Activated CD4-positive, alpha-beta T cell treated with anti-CD3 and anti-CD28 coated beads, Interleukin-2, amount 50 U/mL, for 24 hours (primary cell): Measurements from ENCODE around the gene DLGAP3.

Experiments used
- DNase-seq, 2 donors: peaks; one replicate each; pipeline ENCODE4 v3.0.0-alpha.2; 2020; ENCODE audit warnings: low read depth in 1 of 2, low spot score in 1 of 2

The DLGAP3 gene

DNA sequence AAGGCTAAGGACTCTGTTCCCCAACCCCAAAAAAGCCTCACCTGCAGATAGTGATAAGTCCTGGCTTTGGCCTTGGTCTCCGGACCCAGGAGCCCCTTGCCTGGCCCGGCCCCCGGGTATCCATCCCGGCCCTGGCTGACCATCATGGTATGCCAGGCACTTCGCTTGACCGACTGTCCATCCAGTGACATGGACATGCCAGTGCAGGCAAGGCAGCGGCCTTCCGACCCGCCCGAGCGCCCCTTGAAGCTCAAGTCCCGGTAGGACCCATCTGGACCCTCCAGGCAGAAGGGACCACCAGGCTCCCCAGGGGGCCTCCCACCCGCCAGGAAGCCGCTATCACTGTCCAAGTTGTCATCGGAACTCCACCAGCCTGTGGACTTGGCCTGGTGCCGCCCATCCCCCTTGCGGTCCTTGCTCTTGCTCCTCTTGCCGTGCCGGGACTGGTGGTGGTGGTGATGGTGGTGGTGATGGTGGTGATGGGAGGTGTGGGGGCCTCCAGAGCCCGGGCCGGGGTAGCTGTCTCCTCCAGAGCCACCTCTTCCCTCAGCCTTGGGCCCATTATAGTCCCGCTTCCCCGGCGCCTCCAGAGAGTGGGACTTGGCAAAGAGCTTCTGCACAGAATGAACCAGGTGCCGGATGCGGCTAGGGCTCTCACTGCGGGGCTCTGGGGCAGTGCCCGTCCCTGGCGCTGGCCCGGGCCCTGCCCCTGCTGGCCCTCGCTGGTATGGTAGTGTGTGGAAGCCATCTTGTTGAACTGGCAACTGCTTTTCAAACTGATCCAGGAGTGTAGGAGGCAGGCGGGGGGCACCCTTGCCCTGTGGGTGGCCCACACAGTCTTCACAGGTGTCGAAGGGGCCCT is 25.0 kb downstream of the DLGAP3 start:
- DNase-seq, result no peak

DNA sequence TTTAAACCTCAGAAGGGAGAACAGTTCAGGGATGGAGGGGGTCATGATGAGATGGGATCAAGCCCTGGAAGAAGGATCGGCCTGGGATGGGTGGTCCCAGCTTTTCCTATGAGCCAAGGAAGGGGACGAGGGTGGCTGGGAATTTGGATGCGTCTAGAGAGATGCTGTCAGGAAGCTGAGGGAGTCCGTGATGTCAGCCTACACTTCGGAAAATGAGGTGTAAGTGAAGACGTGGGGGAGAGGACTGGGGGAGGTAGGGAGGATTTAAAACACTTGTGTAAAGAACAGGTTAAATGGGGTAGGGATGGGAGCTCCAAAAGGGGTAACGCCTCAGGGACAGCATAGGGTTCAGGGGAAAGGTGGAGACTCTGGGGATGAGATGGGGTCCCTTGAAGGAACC is 27.5 kb downstream of the DLGAP3 start:
- no peak for DNase-seq

DNA sequence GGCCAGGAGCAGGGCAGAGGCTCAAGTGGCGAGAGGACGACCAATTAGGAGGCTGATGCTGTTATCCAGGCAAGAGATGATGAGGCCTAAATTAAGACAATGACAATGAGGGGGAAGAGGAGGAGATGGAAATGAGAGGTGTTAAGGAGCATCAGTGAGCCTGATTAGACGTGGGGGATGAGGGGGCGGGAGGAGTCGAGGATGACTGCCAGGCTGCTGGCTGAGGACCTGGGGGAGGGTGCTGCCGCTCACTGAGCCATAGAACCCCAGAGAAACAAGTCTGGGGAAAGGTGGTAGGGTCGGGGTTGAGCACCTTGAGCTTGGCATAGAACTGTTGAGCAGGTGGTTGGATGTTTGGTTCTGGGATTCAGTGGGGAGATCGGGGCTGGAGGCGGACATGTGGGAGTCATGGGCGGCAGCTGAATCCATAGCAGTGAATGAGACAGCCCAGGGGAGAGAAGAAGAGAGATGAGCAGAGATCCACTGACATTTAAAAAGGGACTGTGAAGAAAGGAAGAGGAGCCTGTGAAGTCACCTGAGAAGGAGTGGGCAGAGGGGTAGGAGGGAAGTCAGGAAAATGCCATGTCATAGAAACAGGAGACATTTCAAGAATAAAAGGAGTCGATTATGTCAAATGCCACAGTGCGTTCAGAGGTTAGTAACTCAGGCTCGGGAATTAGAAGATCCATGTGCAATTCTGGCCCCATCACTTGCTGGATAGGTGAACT is 28.5 kb downstream of the DLGAP3 start:
- DNase-seq, result no peak

DNA sequence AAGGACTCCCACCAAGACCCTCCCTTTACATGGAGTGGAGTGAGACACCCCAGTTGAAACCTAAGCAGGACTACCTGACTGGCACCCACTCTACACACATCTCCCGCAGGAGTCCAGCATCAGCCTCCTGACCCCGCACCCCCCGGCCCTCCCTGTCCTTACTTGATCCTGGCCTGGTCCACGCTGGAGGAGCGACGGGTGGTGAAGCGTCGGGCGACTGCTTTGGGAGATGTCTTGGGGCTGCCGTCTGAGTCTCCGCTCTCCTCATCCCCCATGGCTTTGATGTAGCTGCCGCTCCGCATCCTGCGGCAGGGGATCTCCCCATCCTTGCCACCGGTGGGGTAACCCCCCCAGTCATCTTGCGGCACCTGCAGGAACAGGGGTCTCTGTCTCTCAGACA is 29.5 kb downstream of the DLGAP3 start:
- DNase-seq, result no peak

DNA sequence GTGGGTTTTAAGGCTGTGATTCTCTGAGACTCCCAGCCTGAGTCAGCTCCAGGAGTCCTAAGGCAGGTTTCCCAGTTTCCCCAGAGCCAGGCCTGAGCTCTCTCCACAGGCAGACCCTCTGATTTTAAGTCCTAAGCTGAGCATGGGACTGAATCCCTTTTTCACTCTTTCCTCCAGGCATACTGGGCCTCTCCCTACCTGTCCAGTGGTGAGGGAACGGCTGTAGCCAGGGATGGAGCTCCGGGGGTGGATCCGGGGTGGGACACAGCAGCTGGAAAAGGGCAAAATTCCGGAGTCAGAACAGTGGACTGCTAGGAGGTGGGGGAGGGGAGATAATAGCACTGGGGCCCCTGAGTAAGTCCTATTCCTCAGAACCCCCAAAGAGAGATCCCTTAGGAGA is 30.0 kb downstream of the DLGAP3 start:
- no peak for DNase-seq

DNA sequence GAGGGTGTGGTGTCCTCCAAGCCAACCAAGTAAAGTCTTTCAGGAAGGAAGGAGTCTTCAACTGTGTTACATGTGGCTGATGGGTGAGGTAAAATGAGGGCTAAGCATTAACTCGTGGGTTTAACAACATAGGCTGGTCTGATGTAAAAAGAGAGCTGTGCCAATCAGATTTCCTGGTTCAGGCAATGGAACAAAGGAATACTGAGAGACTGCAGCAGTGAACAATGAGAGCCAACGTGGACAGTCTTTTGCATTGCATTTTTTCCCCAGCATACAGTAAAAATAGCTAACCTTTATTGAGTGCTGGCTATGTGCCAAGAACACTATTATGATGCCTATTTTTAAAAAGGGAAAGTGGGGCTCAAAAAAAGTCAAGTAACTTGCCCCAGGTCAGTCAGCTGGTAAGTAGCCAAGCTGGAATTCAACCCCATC is 31.1 kb downstream of the DLGAP3 start:
- DNase-seq, result no peak

DNA sequence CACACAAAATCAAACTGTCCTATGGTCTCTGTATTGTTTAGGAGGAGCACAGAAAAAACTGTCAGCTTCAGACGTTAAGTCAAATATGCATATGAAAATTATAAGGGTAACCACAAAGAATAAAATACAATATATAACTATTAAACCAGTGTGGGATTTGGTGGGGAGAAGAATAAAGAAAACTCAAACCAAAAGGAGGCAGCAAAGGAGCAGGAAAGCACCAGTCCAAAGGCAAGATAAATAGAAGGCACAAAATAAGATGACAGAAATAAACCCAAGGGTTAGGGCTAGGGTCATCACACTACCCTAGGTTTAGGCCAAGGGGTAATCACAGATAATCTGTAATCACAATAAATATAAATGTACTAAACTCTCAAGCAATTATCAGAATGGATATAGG is 32.8 kb downstream of the DLGAP3 start:
- no peak for DNase-seq

DNA sequence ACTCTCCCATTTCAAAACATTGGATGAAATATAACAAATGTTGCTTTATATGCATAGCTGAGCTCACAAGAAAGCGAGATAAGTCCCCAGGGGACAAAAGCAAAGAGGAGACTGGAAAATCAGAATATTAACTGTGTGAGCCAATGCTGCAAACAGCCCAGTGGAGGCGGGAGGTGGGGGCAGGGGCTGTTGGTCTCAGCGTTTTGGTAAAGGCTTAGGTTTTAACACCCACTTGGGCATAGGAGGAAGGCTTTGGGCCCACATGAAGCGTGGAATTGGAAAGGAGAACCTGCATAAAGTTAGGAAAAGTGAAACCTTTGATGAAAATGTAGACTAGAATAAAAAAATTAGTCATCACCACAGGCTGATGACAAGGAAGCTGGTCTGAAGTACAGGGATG is 39.7 kb downstream of the DLGAP3 start:
- DNase-seq, result no peak

DNA sequence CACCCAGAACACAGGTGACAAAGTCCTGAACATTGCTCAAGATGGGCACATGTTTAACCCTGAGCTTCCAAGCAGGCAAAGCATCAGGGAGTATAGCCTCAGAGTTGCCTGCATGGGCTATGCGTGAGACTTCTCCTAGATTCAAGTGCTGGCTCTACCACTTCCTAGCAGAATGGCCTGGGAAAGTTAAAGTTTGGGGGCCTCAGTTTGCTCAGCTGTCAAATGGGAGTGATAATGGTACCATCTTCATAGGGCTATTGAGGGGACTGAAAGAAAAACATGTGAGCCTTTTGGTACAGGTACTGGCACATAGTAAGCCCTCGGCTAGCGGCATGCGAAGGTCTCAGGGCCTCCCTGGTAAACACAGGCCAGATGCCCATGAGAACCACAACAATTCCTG is 41.9 kb downstream of the DLGAP3 start:
- DNase-seq, result no peak

DNA sequence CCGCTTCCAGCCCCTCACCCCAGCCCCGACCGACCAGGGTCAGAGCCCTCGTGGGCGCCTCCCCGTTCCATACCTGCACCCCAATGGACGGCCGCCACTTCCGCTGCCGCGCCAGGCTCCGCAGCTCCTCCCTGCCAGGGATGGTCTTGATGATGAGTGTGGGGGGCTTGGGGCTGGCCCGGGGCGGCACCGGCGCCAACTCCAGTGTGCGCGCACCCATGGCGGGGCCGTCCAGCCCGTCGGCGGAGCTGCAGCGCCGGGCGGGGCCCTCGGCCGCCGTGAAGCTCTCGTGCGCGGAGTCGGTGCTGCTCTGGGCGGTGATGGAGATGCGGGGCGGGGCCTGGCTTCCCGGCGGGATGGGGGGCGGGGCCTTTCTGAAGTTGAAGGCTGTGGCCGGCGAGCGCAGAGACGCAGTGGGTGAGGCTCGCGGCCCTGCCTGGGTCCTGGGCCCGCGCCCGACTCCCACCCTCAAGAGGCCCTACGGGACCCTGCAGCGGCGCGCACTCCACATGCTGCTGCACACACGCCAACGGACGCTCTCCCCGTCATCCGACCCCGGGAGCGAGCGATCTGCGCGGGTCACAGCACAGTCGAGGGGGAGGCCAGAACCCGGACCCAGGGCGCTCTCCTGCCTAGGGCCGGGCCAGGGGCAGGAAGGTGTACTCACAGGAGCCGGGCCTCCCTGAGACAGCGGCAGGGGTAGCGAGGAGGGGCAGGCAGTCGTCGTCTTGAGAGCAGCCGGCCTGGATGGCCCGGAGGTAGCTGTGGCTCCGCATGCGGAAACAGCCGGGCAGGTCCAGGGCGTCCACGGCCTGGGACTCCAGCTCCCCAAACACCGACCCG is 43.8 kb downstream of the DLGAP3 start:
- DNase-seq, result peak in 1 of 2 donors; percentile 20

DNA sequence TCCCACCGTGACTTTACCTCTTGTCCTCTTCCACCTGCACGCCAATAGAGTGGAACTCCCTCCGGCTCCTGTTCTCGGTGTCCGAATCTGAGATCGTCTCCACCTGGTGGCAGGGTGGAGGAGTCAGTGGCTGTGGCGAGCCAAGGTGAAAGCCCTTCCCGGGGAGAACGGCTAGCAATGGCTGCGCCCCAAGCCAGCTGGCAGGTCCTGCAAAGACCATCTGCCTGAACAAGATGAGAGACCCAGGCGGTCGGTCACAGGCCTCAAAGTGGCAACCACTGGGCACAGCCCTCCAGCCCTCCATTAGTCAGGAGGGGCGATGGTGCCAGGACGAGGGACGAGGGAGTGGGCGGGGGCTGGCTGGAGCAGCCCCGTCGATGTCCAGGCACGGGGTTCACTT is 44.5 kb downstream of the DLGAP3 start:
- no peak for DNase-seq

DNA sequence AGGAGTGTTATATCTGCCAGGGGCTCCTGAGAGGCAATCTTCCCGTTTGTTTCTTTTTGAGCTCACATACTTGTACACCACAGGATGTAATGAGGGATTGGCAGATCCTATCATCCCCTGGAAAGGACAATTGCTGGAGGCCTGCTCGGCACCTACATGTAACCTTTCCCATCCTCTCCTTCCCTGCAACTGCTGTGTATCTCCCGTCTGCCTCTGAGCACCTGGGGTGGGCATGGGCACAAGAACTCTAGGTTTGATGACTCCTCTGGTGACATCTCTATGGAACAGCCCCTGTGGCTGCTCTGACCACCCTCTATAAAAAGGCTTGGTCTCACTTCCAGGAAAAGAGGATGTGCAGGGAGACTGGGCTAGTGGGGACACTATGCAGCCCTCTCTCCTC is 44.9 kb downstream of the DLGAP3 start:
- DNase-seq, result no peak

DNA sequence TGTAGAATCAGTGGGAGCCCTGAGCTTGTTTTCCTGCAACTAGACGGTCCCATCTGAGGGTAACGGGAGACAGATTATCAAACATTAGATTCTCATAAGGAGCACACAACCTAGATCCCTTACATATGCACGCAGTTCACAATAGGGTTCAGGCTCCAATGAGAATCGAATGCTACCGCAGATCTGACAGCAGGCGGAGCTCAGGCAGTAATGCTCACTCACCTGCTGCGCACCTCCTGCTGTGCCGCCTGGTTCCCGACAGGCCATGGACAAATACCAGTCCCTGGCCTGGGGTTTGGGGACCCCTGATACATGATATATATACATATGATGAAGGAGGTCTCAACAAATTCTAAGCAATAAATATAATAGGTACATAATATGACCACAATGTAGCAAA is 50.2 kb downstream of the DLGAP3 start:
- no peak for DNase-seq

DNA sequence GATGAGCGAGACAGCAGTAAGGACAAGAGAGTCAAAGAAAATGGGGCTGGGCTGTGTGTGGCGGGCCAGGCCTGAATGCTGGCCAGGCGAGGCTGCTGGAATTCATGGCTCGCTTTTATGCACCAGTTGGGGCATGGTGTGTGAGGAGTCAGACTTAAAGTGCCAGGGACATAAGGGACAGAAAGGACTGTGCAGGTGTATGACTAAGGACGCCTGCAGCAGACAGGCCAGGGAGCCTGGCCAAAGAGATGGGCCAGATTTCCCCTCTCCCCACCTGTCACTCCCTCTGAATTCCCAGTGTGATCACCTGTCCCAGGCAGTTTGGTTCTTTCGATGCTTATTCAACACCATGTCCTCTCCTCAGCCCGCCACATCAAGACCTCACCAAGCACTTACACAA is 53.0 kb downstream of the DLGAP3 start:
- no peak for DNase-seq

DNA sequence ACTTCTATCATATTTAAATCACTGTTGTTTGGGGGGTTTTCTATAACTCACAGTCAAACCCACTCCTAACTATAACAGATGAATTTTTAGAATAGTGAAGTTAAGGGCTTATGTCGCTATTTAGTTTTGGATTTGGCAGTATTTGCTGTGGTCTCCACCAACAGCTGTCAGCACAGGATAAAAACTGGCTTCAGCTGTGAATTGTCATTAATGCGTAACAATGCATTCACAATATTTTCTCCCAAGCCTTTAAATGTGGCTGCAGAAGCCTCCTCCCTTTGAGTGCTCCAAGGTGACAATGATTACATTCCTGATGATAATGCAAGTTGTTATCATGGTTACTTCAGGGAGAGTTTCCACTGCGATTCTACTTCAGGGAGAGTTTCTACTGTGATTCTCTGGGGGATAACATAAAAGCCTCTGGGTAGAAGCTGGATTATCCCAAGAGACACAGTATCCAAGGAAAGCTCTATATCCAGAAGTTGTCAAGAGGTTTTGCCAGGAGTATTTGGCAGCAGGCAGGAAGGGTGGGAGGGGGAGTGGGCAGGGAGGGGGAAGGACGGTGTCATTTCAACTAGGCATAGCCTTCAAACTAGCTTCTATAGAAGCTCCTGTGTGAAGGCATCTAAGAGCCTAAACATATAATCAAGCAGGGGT is 55.0 kb downstream of the DLGAP3 start:
- no peak for DNase-seq

DNA sequence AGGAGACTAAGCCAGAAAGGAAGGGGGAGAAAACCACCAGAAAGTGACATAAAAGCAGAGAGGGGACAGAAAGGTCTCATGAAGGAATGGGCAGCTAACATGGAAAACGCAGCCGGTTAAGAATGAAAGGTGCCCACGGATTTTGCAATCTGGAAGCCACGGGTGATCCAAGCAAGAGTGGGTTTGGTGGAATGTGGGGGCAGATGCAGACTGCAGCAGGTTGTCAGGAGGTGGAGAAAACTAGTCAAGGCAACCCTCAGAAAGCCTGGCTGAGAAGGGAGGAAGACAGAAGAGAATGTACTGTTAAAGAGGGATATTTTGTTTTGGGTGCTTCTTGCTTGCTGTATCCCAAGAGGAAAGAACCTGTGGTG is 57.3 kb downstream of the DLGAP3 start:
- no peak for DNase-seq

DNA sequence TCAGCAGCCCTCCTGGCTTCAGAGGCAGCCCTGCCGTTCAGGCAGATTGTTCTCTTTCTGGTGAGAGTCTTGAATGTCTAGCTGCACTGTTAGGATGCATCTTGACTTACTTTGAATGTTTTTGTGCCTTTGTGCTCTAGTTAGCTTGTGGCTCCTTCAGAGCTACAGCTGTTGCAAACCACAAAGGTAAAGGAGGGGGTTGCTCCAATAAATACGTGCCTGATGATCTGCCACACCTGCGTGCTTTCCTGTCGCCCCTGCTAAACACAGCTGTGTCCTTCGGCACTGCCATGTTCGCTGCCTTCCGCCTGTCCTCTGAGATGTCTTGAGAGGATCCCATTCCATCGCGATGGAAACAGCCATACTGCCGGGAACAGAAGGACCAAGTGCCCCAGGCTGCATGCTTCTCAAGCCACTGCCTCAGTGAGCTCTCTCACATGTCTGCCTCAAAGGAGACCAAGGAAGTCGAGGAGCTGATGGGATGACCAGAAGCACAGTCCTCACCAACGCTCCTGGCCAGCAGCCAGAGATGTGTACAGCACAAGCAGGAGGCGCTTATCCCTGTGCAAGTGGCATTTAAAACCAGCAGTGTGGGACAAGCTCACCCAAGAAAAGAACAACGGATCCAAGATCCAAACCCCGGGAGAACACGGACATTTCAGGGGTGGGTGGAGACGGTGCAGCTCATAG is 57.9 kb downstream of the DLGAP3 start:
- DNase-seq, result no peak

DNA sequence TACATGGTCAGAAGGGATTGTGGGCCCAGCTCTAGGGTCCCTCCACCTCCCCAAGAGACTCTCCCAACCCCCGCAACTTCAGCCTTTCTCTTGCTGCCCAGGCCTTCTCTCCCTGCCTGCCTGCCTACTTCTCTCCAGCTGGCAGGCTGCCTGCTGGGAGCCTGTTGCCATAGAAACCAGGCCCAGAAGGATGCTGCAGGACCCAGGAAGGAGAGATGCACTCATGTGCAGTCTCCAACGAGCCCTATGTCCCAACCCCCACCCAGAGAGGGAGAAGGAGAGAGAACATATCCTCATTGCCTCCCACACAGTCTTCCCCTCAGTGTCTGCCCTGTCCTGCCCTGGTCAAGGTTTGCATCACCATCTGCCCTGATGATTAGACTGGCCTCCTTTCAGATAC is 59.1 kb downstream of the DLGAP3 start:
- no peak for DNase-seq

DNA sequence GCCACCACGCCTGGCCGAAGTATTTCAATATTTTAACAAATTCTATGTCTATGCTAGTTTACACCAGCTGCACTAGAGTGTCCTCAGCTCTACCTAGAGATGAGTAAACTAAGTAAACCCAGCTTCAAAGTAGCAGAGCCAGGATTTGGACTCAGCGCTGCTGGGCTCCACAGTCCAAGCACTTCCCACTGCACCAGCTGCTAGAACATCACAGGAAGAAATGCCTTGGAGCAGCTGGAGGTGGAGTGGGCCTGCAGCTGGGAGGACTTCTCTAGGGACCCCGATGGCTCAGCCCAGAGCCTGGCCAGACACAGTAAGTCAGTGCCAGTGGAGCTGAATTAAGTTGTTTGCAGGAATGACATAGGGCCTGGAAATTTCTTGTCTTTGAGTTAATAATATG is 59.7 kb downstream of the DLGAP3 start:
- no peak for DNase-seq

DNA sequence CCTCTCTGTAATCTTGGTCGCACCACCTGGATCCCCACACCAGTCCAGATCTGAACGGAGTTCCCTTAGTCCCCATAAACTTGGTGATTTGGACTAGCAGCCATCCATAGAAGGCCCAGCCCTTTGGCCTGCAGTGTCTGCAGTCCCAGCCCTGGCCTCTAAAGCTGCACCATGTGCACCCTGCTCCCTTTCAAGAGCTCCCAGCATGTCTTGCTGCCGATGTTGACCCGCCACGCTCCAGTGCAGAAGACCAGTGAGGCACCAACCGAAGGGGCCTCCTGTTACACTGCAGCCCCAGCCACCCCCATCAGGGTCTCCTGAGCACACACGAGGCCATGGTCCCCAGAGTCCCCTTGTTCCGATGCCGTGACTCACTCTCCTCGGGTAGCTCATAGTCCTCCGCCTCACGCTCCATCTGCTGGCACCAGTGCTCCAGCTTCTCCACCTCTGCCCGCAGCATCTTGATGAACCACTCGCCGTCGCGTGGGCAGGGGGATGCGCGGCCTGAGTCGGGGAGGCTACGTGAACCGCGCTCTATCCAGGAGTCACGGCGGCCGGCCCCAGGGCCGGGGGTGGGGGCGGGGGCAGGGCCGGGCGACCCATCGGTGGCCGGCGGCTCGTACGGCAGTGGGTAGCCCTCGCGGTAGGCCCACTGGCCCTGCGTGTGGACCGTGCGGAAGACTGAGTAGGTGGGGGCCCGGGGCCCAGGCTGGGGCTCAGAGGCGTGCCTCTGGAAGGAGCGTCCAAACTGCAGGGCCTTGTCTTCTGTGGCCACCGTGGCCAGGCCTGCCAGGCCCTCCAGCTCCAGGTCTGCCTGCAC is 61.0 kb downstream of the DLGAP3 start:
- no peak for DNase-seq
